Stimulated activated CD8-positive, alpha-beta memory T cell treated with anti-CD3 and anti-CD28 coated beads, Interleukin-7, amount 100 ng/mL, for 1 hour (primary cell): ENCODE data around the gene SCNN1G.
"Not testable (repeated sequence)": the region's sequence is repeated elsewhere in the genome, so short reads cannot be mapped to it uniquely, and the experiment has no call there.

Experiments used
- DNase-seq, 2 donors: peaks; one replicate each; pipeline ENCODE4 v3.0.0-alpha.2; 2020; ENCODE audit warnings: low read depth in 2 of 2

SCNN1G gene, protein sequence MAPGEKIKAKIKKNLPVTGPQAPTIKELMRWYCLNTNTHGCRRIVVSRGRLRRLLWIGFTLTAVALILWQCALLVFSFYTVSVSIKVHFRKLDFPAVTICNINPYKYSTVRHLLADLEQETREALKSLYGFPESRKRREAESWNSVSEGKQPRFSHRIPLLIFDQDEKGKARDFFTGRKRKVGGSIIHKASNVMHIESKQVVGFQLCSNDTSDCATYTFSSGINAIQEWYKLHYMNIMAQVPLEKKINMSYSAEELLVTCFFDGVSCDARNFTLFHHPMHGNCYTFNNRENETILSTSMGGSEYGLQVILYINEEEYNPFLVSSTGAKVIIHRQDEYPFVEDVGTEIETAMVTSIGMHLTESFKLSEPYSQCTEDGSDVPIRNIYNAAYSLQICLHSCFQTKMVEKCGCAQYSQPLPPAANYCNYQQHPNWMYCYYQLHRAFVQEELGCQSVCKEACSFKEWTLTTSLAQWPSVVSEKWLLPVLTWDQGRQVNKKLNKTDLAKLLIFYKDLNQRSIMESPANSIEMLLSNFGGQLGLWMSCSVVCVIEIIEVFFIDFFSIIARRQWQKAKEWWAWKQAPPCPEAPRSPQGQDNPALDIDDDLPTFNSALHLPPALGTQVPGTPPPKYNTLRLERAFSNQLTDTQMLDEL

DNA sequence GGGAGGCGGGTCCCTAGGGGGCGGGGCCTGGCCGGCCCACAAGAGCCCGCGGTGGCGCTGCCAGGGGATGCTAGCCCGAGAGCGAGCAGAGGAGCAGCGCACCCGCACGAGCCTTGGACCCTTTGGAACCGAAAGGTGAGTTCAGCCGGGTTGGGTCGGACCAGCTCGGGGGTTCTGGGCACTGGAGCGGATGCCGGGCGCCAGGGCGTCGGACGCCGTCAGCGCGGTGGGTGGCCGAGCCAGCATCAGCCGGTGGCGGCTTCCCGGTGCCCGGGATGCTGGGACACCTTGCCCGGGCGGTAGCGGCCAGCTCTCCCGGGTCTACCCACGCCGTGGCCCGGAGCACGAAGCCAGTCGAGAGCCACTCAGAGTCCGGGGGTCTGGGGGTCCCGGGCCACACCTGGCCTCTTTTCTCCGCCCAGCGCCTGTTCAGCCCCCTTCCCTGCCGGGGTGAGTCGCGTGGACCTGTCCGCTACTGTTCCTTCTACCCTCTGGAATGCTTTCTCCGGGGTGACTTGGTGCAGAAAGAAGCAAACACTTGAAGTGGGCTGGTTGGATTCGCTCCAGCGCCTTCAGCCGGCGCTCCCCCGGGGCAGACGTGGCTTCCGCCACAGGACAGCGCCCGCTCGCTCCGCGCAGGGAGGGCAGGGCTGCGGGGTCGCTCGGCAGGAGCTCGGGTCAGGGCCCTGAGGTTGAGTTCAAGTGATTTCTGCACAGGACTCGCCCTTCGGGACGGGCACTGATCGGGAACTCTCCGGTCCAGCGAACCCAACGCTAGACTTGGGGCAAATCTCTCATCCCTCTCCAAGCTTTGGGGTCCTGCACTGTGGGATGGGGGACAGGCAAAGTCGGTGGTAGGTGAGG lies at the start of gene SCNN1G:
SCNN1G (plus strand) TSS at position 67 of the 864 bp plus-strand sequence. CDS start 3,527 bp downstream, outside the sequence.
- no peak for DNase-seq

DNA sequence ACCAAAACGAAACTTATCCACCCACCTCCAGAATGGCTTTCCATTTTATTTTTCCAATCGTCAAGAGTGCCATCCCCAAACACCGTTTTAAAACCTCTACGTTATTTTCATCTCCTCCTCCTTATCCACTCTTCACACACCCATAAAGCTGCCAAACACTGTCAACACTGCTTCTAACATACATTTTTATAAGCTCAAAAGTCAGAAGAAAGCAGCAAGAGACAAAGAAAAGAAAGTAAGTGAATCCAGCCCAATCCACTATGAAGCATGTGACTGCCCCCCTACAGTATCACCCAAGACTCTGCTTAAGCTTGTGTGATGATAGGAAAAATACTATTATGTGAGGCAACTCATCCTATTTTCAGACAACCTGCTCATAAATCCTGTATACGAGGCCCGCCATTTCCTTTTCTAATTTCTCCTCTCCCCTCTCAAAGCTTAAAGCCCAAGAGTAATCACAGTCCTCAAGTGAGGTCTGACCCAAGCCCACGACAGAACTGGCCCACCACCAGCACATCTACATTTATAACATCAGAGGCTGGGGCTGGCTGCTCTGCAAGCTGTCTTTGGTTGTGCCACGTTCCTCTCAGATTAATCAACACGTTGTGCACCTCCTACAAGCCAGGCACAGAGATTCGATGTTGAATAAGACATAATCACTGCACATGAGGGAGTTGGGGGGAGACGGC lies 49.6 kb upstream of the SCNN1G start:
- DNase-seq = no peak

DNA sequence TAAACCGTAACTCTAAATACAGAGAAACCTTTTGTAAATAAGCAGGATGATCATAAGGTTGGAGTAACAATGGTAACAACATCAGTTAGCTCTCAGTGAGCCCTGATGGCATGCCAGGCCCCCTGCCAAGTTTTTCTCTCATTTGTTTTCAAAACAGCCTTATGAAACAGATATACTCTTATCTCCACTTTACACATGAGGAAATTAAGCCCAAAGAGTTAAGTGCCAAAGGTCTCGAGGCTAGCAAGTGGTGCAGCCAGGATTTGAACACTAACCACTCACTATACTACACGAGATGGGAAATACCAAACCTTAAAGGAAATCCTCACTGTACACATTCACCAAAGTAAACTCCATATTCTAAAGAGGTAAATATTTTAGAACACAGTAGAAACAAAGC lies 48.3 kb upstream of the SCNN1G start:
- DNase-seq = no peak

DNA sequence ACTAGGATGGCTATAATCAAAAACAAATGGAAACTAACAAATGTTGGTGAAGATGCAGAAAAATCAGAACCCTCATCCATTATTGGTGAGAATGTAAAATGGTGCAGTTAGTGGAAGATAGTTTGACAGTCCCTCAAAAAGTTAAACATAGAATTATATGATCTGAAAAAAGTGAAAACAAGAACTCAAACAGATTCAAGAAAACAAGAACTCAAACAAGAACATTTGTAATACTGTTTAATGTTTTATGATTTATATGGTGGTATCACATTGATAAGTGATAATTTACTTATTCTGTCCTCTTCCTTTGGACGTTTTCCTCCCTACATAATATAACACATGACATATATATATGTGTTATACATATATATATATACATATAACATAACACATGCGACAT lies 45.3 kb upstream of the SCNN1G start:
- no peak for DNase-seq

DNA sequence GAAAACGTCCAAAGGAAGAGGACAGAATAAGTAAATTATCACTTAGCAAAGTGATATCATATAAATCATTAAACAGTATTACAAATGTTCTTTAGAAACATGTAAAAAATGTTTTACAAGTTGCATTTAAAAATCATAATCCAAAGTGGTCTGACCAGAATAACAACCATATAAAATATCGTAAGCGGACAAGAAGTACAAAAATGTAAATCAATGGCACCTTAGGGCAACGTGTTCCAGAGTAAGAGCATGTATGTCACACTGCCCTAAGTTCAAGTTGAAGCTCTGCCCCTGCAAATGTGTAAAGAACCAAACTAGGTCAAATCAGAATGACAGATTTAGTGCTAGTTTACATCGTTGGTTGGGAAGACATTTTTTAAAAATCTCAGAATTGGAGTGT lies 44.7 kb upstream of the SCNN1G start:
- no peak for DNase-seq

DNA sequence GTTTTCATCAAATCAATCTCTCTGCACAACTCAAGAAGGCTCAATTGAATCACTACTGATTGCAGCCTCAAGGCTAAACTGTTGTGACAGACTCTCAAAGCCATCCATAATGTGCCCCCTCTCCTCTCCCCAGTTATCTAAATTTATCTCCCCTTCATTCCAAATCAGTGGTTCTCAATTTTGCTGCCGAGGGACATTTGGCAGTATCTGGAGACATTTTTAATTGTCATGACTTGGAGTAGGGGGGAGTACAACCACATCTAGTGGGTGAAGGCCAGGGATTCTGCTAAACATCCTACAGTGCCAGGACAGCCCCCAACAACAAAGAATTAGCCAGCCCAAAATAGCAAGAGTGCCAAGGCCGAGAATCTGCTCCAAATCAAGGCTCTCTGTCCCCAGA lies 42.4 kb upstream of the SCNN1G start:
- DNase-seq = no peak

DNA sequence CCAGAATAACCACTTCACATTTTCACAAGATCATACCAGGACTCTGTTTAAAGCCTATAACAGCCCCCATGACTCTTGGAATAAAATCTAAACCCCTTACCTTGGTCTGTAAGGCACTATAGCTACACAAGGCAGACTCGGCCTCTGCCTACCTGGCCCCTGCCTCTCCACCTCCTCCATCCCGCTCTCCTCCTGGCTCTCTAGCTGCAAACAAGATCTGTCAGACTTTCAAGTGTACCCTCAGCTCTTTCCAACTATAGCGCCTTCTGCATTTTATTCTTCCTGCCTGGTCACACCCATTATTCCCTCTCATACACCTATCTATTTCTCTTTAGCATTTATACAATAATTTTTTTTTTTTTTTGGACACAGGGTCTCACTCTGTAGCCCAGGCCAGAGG lies 41.5 kb upstream of the SCNN1G start:
- DNase-seq = no peak

DNA sequence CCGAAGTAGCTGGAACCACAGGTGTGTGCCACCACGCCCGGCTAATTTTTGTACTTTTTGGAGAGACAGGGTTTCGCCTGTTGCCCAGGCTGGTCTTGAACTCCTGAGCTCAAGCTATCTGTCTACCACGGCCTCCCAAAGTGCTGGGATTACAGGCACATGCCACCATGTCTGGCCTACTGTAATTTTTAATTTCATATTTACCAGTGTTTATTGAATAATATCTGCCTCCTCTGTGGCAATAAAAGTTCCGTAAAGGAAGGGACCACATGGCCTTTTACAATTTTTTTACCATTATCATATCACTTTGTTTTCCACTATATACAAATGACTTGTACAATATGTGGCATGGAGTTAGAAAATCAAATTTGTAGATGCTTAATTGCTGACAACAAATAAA lies 41.0 kb upstream of the SCNN1G start:
- DNase-seq = no peak

DNA sequence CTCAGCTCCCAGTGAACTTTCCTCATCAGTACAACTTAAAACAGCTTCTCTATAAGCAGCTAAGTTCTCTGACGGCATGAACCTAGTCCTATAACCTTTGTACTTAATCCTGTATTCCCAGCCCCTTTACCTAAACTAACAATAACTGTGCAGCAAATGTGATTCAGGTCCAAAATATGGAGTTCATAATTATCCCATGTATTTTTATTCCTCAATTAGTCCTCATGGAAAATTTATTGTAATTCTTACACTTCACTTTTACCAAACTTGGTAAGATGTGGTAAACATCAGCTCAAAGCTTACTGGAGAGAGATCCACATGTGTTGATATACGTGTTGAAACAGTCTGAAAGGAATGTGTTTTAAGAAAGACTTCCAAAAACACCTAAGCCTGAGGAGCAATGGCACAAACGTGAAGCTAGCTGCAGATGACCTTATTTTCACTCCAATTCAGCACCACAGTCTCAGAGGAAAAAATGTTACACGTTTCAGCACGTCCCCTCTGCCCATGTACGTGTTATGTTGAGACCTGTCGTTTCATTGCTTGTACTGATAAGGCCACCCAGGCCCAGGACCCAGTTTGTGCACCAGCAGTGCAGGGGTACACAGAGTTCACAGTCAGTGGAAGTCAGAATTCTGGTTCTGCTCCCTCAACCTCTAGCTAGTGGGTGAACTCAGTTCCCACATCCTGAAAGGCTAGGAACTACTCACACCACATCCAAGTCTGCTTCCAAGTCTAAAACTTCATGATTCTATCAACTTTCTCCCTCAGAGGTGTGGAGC lies 40.4 kb upstream of the SCNN1G start:
- no peak for DNase-seq

DNA sequence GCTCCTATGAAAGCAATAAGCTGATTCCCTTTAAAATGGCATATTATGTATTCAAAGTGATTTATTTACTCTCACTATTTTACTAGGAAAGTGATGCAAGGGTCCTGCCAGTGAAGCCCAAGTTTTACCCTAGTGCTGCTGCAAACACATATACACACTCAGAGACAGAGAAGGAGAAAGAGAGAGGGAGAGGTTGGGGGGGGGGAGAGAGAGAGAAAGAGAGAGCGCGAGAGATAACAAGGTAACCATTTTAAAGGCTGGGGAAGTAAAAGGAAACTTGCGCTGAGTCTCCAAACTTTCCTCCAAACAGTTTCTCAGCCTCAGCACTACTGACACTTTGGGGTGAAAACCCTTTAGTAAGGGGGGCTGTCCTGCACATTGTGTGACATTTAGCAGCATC lies 39.2 kb upstream of the SCNN1G start:
- DNase-seq = no peak

DNA sequence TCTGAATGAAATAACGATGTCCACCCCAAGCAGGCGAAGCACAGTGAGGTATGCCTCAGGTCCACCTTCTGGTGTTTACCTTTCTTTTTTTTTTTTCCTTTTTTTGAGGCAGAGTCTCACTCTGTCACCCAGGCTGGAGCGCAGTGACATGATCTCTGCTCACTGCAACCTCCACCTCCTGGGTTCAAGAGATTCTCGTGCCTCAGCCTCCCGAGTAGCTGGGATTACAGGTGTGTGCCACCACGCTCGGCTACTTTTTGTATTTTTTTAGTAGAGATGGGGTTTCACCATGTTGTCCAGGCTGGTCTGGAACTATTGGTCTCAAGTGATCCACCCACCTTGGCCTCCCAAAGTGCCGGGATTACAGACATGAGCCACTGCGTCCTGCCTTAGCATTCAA lies 38.2 kb upstream of the SCNN1G start:
- DNase-seq = not testable (repeated sequence)

DNA sequence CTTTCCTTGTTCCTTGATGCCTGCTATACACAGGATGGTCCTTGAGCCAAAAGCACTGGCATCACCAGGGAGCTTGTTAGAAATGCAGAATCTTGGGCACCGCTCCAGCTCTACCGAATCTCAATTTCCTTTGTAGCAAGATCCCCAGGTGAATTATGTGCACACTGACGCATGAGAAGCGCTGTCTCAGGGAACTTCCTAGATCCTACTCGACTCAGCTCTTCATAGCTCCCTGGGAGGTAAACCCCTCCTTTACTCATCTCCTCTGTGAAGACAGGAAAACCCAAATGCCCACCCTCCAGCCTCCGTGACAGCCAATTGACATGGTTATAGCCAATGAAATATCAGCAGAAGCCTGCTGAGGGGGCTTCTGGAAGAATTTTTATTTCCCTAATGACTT lies 37.4 kb upstream of the SCNN1G start:
- no peak for DNase-seq

DNA sequence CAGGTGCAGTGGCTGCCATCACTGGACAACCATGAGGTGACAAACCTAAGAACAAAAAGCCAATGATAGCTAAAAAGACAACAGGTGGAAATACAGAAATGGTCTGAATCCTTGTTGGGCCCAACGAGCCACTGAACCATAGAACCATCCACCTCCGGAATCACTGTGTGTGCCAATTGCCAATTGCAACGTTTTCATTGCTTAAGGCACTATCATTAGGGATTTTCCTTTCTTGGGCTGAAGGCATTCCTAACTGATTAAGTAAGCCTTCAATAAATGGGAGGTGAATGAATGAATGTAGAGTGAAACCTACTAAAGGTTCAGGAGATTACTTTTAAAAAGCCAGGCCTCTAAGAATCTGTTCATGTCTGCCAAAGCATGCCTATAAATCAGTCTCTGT lies 36.9 kb upstream of the SCNN1G start:
- DNase-seq = no peak

DNA sequence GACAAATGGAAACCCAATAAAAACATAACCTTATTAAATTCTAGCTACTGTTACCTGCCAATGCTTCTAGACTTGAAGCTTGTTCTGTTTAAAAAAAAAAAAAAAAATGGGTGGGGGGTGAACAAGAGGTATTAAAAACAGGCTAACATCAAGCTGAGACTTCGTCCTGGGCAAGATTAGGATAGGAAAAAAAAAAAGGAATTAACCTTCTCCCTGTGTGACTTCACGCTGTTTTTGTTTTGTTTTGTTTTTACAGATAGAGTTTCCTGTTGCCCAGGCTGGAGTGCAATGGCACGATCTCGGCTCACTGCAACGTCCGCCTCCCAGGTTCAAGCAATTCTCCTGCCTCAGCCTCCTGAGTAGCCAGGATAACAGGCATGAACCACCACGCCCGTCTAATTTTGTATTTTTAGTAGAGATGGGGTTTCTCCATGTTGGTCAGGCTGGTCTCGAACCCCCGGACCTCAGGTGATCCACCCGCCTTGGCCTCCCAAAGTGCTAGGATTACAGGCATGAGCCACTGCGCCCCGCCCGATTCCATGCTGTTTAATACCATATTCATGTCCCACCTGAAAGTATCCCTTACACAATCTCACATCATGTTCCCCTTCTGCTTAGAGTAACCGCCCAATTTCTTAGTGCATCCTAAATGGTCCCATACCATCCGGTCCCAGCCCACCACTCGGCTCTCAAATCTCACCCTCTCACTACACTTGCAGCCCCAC lies 35.5 kb upstream of the SCNN1G start:
- no peak for DNase-seq

DNA sequence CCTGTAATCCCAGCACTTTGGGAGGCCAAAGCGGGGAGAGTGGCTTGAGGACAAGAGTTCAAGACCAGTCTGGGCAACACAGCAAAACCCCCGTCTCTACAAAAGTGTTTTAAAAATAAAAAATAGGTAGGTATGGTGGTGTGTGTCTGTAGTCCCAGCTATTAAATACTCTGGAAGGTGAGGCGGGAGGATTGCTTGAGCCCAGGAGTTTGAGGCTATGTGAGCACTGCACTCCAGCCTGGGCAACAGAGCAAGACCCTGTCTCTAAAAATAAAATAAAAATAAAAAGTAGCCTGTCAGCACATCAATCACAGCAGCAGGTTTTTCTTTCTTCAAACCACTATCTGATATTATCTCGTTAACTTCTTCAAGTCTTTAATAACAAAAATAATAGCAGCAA lies 34.9 kb upstream of the SCNN1G start:
- no peak for DNase-seq

DNA sequence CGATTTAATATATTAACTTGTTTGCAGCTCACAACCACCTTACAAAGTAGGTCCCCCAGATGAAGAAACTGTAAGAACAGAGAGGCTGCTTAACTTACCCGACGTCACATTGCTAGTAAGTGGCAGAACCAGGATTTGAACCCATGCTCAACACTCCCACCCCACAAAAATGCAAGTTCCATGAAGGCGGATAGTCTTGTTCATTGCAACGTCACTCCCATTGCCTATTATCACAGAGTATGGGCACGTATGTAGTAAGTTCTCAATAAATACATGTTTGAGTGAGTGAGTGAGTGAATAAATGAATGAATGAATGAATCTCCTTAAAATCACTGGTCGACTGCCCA lies 34.4 kb upstream of the SCNN1G start:
- no peak for DNase-seq

DNA sequence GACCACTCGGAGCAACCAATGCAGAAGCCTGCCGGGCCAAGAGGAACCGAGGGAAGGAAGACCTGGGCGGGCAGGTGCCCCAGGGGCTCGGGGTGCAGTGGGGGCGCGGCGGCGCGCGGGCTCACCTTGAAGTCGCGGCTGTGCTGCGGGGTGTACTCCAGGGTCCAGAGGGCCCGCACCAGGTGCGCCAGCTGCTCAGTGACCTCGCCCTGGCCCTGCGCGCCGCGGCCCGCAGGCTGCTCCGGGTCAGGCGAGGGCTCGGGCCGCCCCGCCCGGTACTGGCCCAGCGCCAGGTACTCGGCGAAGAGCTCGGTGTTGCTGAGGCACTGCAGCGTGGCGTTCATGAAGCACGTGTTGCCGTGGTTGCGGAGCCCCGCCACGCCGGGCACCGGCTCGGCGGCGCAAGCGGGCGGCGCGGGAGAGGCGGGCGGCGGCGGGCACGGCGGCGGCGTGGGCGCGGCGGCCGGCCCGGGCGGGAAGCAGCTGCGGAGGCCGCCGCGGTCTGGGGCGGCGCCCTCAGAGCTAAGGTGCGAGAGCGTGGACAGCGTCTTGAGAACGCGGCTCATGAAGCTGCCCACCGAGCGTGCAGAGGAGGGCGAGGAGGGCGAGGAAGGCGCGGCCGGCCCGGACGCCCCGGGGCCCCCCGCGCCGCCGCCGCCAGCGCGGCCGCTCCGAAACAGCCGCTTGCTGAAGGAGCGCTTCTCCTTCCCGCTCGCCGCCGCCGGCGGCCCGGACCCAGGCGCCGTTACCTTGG lies 33.9 kb upstream of the SCNN1G start:
- peak in 1 of 2 donors; percentile 13 for DNase-seq

DNA sequence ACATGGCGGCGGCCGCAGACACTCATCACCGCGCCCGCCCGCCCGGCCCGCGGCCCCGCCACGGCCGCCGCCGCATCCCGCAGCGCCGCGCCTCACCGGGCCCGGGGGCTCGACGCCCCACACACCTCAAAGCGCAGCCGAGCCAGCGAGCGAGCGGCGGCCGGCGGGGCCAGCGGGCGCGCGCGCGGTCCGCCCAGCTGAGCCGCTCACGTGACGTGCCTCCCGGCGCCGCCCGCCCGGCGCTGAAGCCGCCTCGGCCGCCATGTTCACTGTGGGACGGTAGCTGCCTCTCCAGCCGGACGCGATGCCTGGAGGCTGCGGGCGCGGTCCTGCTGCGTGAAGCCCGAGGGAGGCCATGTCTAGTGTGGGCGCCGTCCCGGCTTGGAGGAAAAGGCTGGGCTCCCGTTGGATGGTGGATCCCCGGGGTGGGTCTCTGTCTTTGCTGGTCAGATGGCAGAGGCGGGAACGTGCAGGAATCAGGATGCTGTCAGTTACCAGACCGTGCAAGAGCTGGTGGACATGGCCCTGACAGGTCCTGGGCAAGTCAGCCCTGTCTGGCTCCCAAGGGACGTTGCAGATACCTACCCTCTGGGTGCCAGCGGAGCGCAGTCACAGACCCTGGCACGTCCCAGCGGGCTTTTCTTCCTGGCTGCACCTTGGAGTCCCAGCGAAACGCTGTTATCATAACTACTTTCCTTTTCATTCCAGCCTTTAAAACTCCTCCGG lies 33.1 kb upstream of the SCNN1G start, which contains the start of gene USP31:
USP31 (minus strand) TSS at position 186 of the 726 bp plus-strand sequence; CDS start at position 4, 182 bp downstream.
- peak; percentile 73 to 76 for DNase-seq

DNA sequence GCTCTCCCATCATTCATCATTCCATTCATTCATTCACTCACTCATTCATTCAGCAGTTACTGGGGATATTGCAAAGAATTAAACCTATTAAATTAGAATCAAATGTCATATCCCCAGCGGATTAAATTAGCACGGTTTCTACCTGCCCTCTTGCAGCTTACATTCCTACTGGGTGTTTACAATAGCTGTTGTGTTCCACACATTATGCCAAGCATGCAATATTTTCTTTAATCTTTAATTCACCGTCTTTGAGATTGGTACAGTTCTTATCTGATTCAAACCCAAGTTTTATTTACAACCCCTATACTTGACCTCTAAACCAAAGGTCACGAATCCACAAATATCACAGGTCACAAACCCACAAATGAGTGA lies 32.6 kb upstream of the SCNN1G start:
- DNase-seq = no peak
